Keratinocyte (primary cell): ENCODE measurements around the gene CLEC16A. TPM values are rescaled to one million over a fixed set of nuclear protein-coding genes. Genes with fewer than 3 reads are reported as not detected.

Experiments used
- DNase-seq: peaks from one replicate; pipeline ENCODE4 v3.0.0-alpha.2; 2011; ENCODE audit warnings: low read depth, missing footprints, low spot score
- FAIRE-seq: peaks from 2 replicates; lab custom pipeline; 2011; peaks lifted over from hg19 to GRCh38; lab: Jason Lieb, UNC
- H2AFZ ChIP-seq: 2 replicates; pipeline ENCODE4 v1.6.0; 2012; ENCODE audit warnings: low read length, control low read depth, inconsistent platforms; ENCODE audit not compliant: control insufficient read depth
- H3K27ac ChIP-seq: 2 replicates; pipeline ENCODE4 v1.5.1; 2011; ENCODE audit warnings: low read length; ENCODE audit not compliant: control insufficient read depth, insufficient read depth
- H3K27me3 ChIP-seq: 3 replicates; pipeline ENCODE4 v1.6.0; 2011; ENCODE audit warnings: low read length; ENCODE audit not compliant: control insufficient read depth, insufficient read depth; ENCODE audit errors: extremely low read depth
- H3K36me3 ChIP-seq, 2 experiments: 2 replicates in 1 of 2; 3 replicates in 1 of 2; pipeline ENCODE4 v1.5.1; 2011; ENCODE audit warnings: low read length in 2 of 2, mild to moderate bottlenecking in 1 of 2; ENCODE audit not compliant: control insufficient read depth in 2 of 2, insufficient read depth in 2 of 2; ENCODE audit errors: extremely low read depth in 1 of 2
- H3K4me1 ChIP-seq: 3 replicates; pipeline ENCODE4 v1.5.1; 2011; ENCODE audit warnings: low read length; ENCODE audit not compliant: control insufficient read depth, insufficient read depth; ENCODE audit errors: extremely low read depth
- H3K4me2 ChIP-seq: 3 replicates; pipeline ENCODE4 v1.6.0; 2011; ENCODE audit warnings: low read depth, low read length; ENCODE audit not compliant: control insufficient read depth, insufficient read depth; ENCODE audit errors: extremely low read depth
- H3K4me3 ChIP-seq, 3 experiments: fragments of 200-600 bp in 1 of 3; sonication (generic) in 1 of 3; 2 replicates in 2 of 3; 3 replicates in 1 of 3; pipeline ENCODE4 v1.5.1; 2011 to 2016; ENCODE audit warnings: low read length in 3 of 3, mild to moderate bottlenecking in 3 of 3, control low read depth in 2 of 3, inconsistent platforms in 1 of 3, low read depth in 1 of 3, mixed read lengths in 1 of 3, mixed run types in 1 of 3, moderate library complexity in 1 of 3; ENCODE audit not compliant: control insufficient read depth in 2 of 3, insufficient read depth in 2 of 3; ENCODE audit errors: extremely low read depth in 1 of 3
- H3K79me2 ChIP-seq: 2 replicates; pipeline ENCODE4 v1.6.0; 2012; ENCODE audit warnings: low read length; ENCODE audit not compliant: control insufficient read depth, insufficient read depth
- H3K9ac ChIP-seq: 3 replicates; pipeline ENCODE4 v1.6.0; 2011; ENCODE audit warnings: low read length; ENCODE audit not compliant: control insufficient read depth, insufficient read depth; ENCODE audit errors: extremely low read depth
- H3K9me1 ChIP-seq: 3 replicates; pipeline ENCODE4 v1.6.0; 2011; ENCODE audit warnings: low read length; ENCODE audit not compliant: control insufficient read depth, insufficient read depth; ENCODE audit errors: extremely low read depth
- H3K9me3 ChIP-seq: 2 replicates; pipeline ENCODE4 v1.5.1; 2012; ENCODE audit warnings: low read depth, low read length; ENCODE audit not compliant: control insufficient read depth
- H4K20me1 ChIP-seq: 3 replicates; pipeline ENCODE4 v1.6.0; 2011; ENCODE audit warnings: low read length; ENCODE audit not compliant: control insufficient read depth, insufficient read depth; ENCODE audit errors: extremely low read depth
- EZH2 ChIP-seq: IDR thresholded peaks from one replicate; pipeline ENCODE4 v1.6.1; 2012; ENCODE audit warnings: inconsistent platforms, mild to moderate bottlenecking, low read length, moderate library complexity
- dilution Hi-C: fragments of 300-500 bp; cut with MboI; formaldehyde crosslinking; loops from one replicate; pipeline ENCODE4 v1.7.0; 2020; ENCODE audit warnings: low sequenced_read_pairs; ENCODE audit not compliant: extremely low pct_ligation_motif_present
- polyA plus RNA-seq, 5 experiments: library from polyadenylated mRNA; depleted of rRNA in 3 of 5; stranded (reverse) in 3 of 5; stranded (forward) in 1 of 5; unstranded in 1 of 5; fragments of >200 nt; gene quantifications; 1 replicate in 1 of 5; 2 replicates in 3 of 5; 3 replicates in 1 of 5; pipeline versions ENCODE4 v1.2.1 to v1.2.3, GENCODE V29; 2011 to 2012; ENCODE audit warnings: missing spikeins in 2 of 5, low read depth in 1 of 5, low replicate concordance in 1 of 5
- TF ChIP-seq, protein P1 (sequence below), 3 experiments: IDR thresholded peaks in 1 of 3; conservative IDR thresholded peaks in 1 of 3; optimal IDR thresholded peaks in 1 of 3; 2 replicates in 2 of 3; 3 replicates in 1 of 3; pipeline versions ENCODE3 to v1.5.1; 2011; ENCODE audit warnings: low read length in 3 of 3, mild to moderate bottlenecking in 3 of 3, moderate library complexity in 2 of 3, control low read depth in 1 of 3, inconsistent platforms in 1 of 3; ENCODE audit not compliant: insufficient read depth in 2 of 3; ENCODE audit errors: extremely low read depth in 1 of 3

Gene CLEC16A
- polyA plus RNA-seq, 1 donor (not counting 4 experiments of a cell fraction or from before 2014, with no cell fraction given), result 9.5 TPM

DNA sequence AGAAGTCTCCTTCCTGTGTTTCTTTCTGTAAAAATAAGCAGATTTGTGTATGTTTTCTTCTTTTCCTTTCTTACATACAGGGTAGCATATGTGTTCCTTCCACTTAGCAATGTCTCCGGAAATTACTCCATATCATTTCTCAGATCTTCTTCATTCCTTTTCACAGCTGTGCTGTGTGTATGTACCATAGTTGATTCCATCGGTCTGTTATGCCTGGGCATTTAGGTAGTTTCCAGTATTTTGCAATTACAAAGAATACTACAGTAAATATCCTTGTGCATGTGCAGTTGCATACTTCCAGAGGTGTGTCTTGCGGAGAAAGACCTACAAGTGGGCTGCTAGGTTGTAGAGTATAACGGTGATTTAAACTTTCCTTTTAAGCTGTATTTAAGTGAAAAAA is 69.8 kb downstream of the CLEC16A start:
- FAIRE-seq, result no peak
- Histone ChIP-seq H3K4me3 (no peak overlapping the region), H3K36me3 (peaks cover 0 to 1% of the 10 kb centered on the region in 2 experiments), H3K27ac (no peak overlapping the region), H3K9me1 (no peaks in the 10 kb centered on the region), H3K9ac (no peak overlapping the region), H3K27me3 (no peaks in the 10 kb centered on the region), H3K4me1 (peaks cover 31% of the 10 kb centered on the region), H3K79me2 (no peaks in the 10 kb centered on the region), H2AFZ (no peak overlapping the region), H4K20me1 (no peaks in the 10 kb centered on the region), H3K4me2 (no peak overlapping the region), H3K9me3 (no peaks in the 10 kb centered on the region)
- dilution Hi-C loops, result no loop called here
- TF ChIP-seq, protein P1, sequence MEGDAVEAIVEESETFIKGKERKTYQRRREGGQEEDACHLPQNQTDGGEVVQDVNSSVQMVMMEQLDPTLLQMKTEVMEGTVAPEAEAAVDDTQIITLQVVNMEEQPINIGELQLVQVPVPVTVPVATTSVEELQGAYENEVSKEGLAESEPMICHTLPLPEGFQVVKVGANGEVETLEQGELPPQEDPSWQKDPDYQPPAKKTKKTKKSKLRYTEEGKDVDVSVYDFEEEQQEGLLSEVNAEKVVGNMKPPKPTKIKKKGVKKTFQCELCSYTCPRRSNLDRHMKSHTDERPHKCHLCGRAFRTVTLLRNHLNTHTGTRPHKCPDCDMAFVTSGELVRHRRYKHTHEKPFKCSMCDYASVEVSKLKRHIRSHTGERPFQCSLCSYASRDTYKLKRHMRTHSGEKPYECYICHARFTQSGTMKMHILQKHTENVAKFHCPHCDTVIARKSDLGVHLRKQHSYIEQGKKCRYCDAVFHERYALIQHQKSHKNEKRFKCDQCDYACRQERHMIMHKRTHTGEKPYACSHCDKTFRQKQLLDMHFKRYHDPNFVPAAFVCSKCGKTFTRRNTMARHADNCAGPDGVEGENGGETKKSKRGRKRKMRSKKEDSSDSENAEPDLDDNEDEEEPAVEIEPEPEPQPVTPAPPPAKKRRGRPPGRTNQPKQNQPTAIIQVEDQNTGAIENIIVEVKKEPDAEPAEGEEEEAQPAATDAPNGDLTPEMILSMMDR (optimal IDR thresholded peaks at IDR 0.05 in 1 of 3, IDR thresholded peaks at IDR 0.05 in 1 of 3, conservative IDR thresholded peaks at IDR 0.05 in 1 of 3; ENCODE audit: extremely low read depth in 1 of 3, insufficient read depth in 2 of 3, low read length in 3 of 3), result no peak
- TF ChIP-seq EZH2, result no peak
- no peak for DNase-seq

DNA sequence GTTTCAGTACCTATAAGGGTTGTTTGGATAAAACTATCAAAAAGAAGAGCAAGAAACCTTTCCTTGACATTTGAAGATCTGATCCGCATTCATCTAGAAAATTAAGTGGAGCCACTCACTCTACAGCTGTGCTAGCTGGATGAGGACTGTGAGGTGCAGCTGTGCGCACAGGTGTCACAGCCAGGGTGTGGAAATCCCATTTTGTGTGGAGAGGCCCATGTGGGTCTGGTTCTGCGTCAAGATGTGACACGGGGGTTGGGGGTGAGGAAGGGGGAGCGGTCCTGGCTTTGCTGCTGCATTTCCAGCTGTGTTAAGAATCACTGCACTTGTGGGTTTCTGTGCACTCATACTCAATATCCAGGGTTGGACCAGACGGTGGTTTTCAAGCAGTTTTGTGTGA is 70.7 kb downstream of the CLEC16A start:
- Histone ChIP-seq H3K9ac (no peak overlapping the region), H3K79me2 (no peaks in the 10 kb centered on the region), H3K9me1 (no peaks in the 10 kb centered on the region), H3K4me3 (no peak overlapping the region), H3K4me1 (peaks cover 25% of the 10 kb centered on the region), H4K20me1 (no peaks in the 10 kb centered on the region), H3K36me3 (peaks cover 0 to 1% of the 10 kb centered on the region in 2 experiments), H3K27ac (no peak overlapping the region), H2AFZ (no peak overlapping the region), H3K9me3 (no peaks in the 10 kb centered on the region), H3K27me3 (no peaks in the 10 kb centered on the region), H3K4me2 (no peak overlapping the region)
- dilution Hi-C loops, result no loop called here
- DNase-seq (no peak), FAIRE-seq (no peak)
- TF ChIP-seq, protein P1 (optimal IDR thresholded peaks at IDR 0.05 in 1 of 3, IDR thresholded peaks at IDR 0.05 in 1 of 3, conservative IDR thresholded peaks at IDR 0.05 in 1 of 3; ENCODE audit: extremely low read depth in 1 of 3, insufficient read depth in 2 of 3, low read length in 3 of 3), result no peak
- TF ChIP-seq EZH2, result no peak
